GM10266 (cell line): ENCODE results near the gene PIP5K1C.
"Not testable (repeated sequence)": the region's sequence is repeated elsewhere in the genome, so short reads cannot be mapped to it uniquely, and the experiment has no call there.

Experiments
- DNase-seq: peaks from one replicate; pipeline ENCODE4 v3.0.0; 2012; ENCODE audit errors: extremely low spot score
- CTCF ChIP-seq: IDR thresholded peaks from 2 replicates; pipeline ENCODE4 v1.5.1; 2012; ENCODE audit warnings: mild to moderate bottlenecking, low read depth; ENCODE audit not compliant: control insufficient read depth, insufficient read depth; ENCODE audit errors: missing control alignments

PIP5K1C gene

GRCh38 chr19:3590991-3591659 is 109.1 kb downstream of the PIP5K1C start:
- no peak for DNase-seq
- TF ChIP-seq CTCF = no peak

- no peak for TF ChIP-seq CTCF
- no peak for DNase-seq
These were observed 110.3 kb downstream of the PIP5K1C start for GRCh38 chr19:3589949-3590348.

- no peak for TF ChIP-seq CTCF
- no peak for DNase-seq
These were observed 110.8 kb downstream of the PIP5K1C start for GRCh38 chr19:3589439-3589838.

GRCh38 chr19:3586707-3587346 is 113.4 kb downstream of the PIP5K1C start:
- no peak for TF ChIP-seq CTCF
- DNase-seq = no peak

GRCh38 chr19:3586127-3586626 is 114.1 kb downstream of the PIP5K1C start:
- DNase-seq = peak; percentile 78
- TF ChIP-seq CTCF = peak; percentile 56

GRCh38 chr19:3585301-3586126 is 114.8 kb downstream of the PIP5K1C start, which contains the start of gene GIPC3:
GIPC3 (plus strand) TSS chr19:3585478; CDS start chr19:3585598, 120 bp downstream.
- DNase-seq = no peak
- no peak for TF ChIP-seq CTCF

GRCh38 chr19:3584036-3584802 is 116.0 kb downstream of the PIP5K1C start:
- not testable (repeated sequence) for DNase-seq

GRCh38 chr19:3581792-3582191 is 118.5 kb downstream of the PIP5K1C start:
- not testable (repeated sequence) for DNase-seq
